ENCODE data around the gene RAPGEF2.

GRCh38 chr4:159342374-159342773 is 239.5 kb downstream of the RAPGEF2 start:
- no peak for TF ChIP-seq MEF2A (IDR thresholded peaks at IDR 0.05; ENCODE audit: control insufficient read depth, low read depth, low read length)
- no peak for TF ChIP-seq YBX1 (IDR thresholded peaks at IDR 0.05)
- TF ChIP-seq GTF2A2 (tag; IDR thresholded peaks at IDR 0.05), result no peak
- TF ChIP-seq FOXJ3 (CRISPR knock-in tag; IDR thresholded peaks at IDR 0.05), result no peak
- TF ChIP-seq CTCF (IDR thresholded peaks at IDR 0.05 in 2 of 3, conservative IDR thresholded peaks at IDR 0.05 in 1 of 3; ENCODE audit: insufficient read depth in 2 of 3, low read depth in 1 of 3, low read length in 3 of 3), result no peak
- no peak for TF ChIP-seq SIN3B (IDR thresholded peaks at IDR 0.05; ENCODE audit: low read depth)
